ENCODE data around the gene GALNT12.

Gene GALNT12

DNA sequence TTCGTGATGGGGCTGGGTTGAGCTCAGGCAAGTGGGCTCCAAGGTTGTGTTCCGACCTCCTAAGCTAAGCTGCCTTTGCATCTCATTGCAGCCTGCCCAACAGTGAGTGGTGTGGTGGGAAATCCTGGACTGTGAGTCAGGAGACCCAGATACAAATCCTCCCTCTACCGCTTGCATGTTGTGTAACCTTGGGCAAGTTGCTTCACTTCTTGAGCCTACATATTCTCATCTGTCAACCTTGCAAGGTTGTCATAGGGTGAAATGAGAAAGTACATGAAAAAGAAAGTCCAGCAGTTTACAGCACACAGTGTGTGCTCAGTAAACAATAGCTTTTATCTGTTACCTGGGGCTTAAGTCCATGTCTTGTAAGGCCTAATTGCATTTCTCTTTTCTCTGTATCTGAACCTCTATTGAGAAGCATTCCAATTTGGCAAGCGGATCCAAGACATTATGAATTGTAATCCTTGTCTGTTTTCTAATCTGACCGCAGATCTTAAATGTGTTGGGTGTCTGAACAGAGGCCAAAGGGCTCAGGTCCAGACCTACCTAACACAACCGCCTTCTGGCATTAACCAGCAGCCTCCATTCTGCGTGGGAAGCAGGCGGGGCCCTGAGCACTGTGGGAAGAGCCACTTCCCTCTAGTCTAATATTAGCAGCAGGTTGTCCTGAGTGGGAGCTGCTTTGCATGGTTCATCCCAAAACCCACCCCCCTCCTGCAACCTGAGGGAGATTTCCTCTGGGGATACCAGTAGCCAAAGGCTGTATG, 1.8 kb upstream of the GALNT12 start:
- TF ChIP-seq ZNF274 (IDR thresholded peaks at IDR 0.05; ENCODE audit: low read depth, low read length), result no peak
- no peak overlapping the region for H3K4me3 ChIP-seq (ENCODE audit: low read length)

DNA sequence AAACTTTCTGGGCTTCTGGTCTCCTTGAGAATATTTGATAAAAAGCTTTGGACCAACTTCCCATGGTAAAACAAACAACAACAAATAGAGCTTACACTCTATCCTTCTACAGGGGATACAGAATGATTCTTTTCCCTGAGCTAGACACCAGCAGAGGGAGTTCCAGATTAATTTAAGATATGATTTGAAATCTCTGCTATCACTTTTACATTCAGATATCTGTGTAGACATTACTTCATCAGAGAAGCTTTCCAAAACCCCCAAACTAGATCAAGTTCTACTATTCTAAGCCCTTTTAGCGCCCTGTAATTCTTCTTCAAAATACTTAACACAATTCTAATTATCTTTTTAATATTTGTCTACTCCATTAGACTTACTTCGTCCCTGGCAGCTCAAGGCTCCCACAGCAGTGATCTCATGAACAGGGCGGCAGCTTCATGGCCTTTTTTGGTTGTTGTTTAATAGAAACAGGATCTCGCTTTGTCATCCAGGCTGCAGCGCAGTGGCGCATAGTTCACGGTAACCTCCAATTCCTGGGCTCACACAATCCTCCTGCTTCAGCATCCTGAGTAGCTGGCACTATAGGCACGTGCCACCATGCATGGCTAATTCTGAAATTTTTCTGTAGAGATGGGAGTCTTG, 955 bp upstream of the GALNT12 start:
- no peak overlapping the region for H3K4me3 ChIP-seq (ENCODE audit: low read length)

DNA sequence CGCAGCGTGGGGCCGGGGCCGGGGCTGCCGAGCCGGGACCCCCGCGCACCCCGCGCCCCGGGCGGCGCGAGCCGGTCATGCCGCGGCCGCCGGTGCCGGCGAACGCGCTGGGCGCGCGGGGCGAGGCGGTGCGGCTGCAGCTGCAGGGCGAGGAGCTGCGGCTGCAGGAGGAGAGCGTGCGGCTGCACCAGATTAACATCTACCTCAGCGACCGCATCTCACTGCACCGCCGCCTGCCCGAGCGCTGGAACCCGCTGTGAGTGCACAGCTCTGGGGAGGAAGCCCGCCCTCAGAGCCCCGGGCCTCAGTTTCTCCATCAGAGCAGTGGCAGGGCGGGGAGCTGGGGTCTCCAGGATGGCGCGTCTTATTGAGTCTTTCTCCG, 335 bp downstream of the GALNT12 start:
- no peak for TF ChIP-seq ZNF274 (IDR thresholded peaks at IDR 0.05; ENCODE audit: low read depth, low read length)

More for the DNA sequence above, 955 bp upstream of the GALNT12 start:
- TF ChIP-seq ZNF274 (IDR thresholded peaks at IDR 0.05; ENCODE audit: low read depth, low read length), result no peak

DNA sequence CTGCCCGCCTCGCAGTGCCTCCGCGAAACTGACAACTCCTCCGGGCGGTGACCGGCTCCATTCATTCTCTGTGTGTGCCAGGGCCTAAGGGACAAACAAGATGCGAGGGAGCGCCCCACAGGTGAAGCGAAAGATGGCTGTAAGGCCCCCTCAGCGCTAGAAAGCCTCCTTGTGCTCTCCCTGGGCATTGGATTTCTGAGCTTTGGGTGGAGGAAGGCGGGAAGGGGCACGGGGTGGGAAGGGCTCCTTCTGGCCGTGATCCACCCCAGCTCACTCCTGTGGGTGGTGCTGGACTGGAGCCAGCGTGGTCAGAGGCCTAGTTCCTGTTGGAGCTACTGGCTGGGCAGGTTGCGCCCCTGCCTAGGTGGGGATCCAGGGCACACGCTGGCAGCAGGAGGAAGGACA, 943 bp downstream of the GALNT12 start:
- H3K4me3 ChIP-seq (ENCODE audit: low read length), result peak overlapping the region; percentile 77; the same call in 1 of the 2 replicates
- no peak for TF ChIP-seq ZNF274 (IDR thresholded peaks at IDR 0.05; ENCODE audit: low read depth, low read length)

More for the DNA sequence above, 335 bp downstream of the GALNT12 start:
- H3K4me3 ChIP-seq (ENCODE audit: low read length), result peak overlapping the region; percentile 77

DNA sequence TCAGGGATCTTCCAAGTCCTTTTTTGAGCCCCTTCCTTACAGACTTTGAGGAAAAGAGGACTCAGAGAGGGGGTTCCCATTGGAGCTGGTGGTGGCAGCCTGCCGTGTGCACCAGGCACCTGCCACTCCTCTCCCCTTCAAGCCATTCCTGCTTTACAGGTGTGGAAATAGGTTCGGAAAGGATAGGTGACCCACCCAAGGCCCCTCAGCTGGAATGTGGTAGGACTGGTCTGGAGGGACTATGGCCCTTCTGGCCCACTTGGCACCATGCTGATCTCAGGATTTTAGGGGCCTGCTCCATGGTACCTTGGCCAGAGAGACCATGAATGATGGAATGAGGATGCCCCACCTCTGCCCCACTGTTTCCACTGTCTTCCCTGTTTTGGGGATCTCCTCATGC, 1.4 kb downstream of the GALNT12 start:
- no peak for TF ChIP-seq ZNF274 (IDR thresholded peaks at IDR 0.05; ENCODE audit: low read depth, low read length)
- H3K4me3 ChIP-seq (ENCODE audit: low read length), result no peak overlapping the region

DNA sequence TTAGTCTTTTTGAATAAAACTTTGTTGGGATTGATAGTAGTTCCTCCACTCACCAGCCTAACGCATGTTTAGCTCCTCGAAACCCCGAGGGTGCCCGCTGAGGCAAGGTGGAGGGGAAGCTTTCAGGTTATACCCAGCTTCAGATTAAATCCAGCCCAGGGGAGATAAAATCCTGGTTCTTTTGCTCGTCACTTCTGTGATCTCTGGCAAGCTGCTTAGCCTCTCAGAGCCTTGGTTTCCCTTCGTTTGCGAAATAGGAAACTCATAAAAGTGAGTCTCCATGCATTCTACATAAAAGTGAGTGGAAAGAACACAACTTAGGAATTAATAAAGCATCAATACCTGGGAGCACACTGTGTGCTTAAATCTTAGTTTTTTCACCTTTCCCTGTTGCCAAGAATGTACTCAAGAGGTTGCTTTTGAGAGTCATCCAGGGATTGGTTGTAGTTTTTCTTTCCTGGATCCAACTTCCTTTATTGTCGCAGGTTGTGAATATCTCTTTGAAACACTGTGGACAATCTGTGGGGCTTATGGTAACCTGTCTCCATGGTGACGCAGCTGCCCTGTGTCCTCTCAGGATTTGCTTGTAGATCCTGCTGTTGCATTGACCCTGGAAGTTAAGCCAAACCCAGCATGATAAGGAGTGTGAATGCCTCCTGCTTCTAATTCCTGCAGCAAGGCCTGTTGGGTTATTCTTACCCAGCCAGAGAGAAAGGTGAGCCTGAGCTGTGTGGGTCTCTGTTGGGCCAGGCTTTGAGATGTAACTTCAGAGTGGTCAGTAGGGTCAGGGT, 2.0 kb downstream of the GALNT12 start:
- TF ChIP-seq ZNF274 (IDR thresholded peaks at IDR 0.05; ENCODE audit: low read depth, low read length), result no peak
- H3K4me3 ChIP-seq (ENCODE audit: low read length), result no peak overlapping the region

DNA sequence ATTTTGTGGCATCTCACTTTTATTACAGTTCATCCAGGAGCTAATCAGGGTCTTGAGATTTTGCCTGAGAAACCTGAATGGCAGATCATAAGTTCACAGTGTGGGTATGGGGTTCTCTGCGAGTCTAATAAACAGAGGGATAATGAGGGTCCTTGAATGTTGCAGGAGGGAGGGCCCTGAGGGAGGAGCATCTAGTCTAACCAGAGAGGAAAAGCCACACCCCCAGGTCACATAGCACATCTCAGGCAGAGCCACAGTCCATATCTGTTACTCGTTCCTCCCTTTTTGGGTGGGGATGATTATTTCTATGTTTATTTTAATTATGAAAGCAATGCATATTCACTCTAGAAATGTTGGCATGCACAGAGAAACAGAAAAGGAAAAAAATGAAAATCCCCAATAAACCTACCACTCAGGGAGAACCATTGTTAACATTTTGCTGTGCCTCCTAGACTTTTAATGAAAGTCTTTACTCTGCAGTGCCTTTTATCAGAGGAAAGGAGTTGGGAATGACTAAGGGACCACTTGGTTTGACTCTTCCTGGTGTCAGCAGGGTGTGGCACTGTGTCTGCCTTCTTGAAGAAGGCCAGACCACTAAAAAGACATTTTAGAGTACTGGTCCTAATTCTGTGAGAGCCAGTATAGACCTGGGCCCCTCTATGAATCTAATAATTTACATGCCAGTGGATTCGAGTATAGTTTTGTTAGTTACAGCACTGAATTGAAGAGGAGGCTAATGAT, 2.8 kb downstream of the GALNT12 start:
- TF ChIP-seq ZNF274 (IDR thresholded peaks at IDR 0.05; ENCODE audit: low read depth, low read length), result no peak

DNA sequence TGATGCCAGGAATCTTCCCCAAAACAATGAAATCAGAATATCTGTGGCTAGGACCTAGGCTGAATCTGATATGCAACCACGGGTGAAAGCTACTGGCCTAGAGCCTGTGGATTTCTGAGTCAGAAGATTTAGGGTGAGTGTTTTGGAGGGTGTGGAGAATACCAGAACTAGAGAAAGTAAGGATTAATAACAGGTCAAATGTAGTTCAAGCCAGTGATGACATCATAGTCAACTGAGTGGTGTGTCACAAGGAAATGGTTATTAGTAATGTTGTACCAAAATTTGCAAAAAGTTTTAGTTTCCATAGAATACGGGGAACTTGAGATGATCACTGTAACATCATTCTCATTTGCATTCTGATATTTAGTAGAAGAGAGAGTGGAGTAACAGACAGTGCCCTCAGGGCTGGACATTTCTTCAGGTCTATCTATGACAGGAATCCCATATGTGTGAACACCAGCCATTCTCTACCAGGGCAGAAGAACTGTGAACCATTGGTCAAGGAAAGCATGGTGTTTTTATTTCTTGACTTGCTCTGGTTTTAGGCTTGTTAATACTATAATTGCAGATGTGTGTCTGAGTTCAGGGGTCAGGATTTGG, 3.7 kb downstream of the GALNT12 start:
- no peak for TF ChIP-seq ZNF274 (IDR thresholded peaks at IDR 0.05; ENCODE audit: low read depth, low read length)
- no peak overlapping the region for H3K4me3 ChIP-seq (ENCODE audit: low read length)

More for the DNA sequence above, 2.8 kb downstream of the GALNT12 start:
- no peak overlapping the region for H3K4me3 ChIP-seq (ENCODE audit: low read length)

DNA sequence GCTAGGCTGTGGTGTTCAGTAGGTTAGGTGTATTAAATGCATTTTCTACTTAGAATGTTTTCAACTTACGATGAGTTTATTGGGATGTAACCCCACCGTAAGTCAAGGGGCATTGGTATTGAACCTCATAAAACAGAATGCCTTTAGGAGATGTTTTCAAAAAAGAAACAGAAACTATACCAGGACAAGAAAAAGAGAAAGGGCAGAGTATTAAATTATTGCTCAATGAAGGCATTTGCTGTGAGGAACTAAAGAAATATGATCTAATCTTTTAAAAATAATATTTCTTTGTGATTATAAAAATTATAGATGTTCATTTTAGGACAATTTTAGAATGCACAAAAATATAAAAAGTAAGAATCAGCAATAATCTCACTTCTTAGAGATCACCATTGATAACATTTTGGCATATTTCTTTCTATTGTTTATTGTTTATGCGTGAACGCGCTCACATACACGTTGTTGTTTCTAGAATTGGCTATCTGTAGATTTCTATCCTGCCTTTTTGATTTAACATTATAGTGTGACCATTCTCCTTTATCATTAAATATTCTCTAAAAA, 8.0 kb downstream of the GALNT12 start:
- TF ChIP-seq ZNF274 (IDR thresholded peaks at IDR 0.05; ENCODE audit: low read depth, low read length), result no peak
- H3K4me3 ChIP-seq (ENCODE audit: low read length), result no peak overlapping the region

DNA sequence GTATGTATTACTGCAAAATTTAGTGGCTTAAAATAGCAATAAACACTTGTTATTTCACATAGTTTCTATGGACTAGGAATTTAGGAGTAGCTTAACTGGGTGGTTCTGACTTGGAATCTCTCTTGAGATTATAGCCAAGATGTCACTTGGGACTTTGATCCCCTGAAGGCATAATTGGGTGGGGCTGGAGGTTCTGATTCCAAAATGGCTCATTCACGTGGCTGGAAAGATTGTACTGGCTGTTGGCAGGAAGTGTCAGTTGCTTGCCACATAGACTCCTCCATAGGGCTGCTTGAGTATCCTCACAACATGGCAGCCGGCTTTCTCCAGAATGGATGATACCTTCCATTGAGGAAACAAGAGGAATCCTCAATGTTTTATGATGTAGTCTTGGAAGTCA, 11.3 kb downstream of the GALNT12 start:
- H3K4me3 ChIP-seq (ENCODE audit: low read length), result no peak overlapping the region
- no peak for TF ChIP-seq ZNF274 (IDR thresholded peaks at IDR 0.05; ENCODE audit: low read depth, low read length)

DNA sequence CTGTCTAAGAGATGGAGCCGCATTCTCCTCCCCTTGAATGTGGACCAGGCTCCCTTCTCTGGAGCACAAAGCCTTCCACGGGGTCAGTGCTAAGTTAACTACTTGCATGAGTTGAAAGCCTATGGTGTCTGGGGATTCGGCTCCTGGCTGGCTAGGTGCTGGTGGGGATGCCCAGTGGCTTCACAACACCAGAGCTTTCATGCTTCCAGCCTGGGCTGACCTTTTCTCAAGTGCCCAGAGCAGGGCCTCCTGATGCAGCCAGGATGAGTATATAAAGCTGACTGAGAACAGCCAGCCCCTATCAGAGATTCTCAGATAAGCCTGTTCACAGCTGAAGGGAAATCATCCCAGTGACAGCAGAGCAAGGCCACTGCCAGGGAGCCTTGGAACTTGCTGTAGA, 11.8 kb downstream of the GALNT12 start:
- no peak overlapping the region for H3K4me3 ChIP-seq (ENCODE audit: low read length)
- TF ChIP-seq ZNF274 (IDR thresholded peaks at IDR 0.05; ENCODE audit: low read depth, low read length), result no peak

DNA sequence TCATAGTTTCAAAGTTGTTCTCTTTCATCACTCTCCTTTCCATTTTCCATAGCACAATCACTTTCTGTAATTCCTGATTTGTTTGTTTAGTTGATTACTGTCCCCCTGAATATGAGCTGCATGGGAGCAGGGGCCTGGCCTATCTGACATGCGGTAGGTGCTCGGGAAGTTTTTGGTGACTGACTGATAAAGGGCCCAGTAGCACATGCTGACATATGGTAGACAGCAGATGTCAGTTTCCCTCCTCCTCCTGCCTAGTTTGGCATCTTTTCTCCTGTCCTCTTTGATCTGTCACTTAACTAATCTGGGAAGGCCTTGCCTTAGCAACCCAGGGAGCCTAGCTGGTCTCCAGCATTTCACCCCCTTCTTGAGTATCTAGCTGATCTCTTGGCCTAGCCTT, 14.4 kb downstream of the GALNT12 start:
- TF ChIP-seq ZNF274 (IDR thresholded peaks at IDR 0.05; ENCODE audit: low read depth, low read length), result no peak
- H3K4me3 ChIP-seq (ENCODE audit: low read length), result no peak overlapping the region

DNA sequence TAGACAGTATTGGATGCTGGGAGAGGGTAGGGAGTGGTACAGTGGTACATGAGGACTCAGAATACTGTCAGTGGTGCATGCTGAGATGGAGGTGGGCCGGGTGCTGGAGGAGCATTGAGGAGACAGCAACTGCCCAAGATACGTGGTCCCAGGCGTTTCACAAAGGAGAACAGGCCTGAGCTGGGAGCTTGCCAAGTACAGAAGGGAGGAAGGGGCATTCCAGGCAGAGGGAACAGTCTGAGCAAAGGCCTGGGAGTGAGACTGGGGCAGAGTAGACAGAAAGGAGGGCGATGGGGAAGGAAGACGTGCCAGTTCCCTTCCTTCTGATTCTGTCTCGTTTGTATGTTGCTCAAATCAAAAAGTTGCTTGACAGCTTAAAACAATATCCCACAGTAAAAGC, 15.2 kb downstream of the GALNT12 start:
- TF ChIP-seq ZNF274 (IDR thresholded peaks at IDR 0.05; ENCODE audit: low read depth, low read length), result no peak
- no peak overlapping the region for H3K4me3 ChIP-seq (ENCODE audit: low read length)

All from GM08714 (cell line).